ENCODE data around the gene ZNF473.

Gene ZNF473

DNA sequence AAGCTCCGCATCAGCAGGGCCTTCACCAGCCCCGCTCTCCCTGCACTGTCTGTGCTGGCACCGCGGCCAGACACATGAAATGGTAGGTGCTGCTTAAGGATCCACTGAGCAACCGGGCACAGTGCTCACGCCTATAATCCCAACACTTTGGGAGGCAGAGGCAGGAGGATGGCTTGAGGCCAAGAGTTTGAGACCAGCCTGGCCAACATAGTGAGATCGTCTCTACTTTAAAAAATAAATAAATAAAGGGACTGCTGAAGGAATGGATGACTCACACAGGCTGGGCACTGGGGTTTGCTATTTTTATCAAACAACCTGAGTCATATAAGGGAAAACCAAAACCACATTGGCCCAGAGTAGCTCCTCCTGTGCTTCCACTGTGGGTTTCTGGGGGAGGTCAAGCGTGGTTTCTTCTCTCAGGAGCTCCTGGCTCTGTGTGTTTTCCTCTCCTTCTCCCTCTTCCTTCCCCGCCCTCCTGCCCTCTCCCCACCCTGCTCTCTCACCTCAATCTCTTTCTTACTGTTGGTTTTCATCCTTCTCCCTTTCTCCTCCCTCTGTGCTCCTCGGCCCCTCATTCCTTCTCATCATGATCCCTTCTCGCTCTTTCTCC lies 21.9 kb upstream of the ZNF473 start:
- TF ChIP-seq, protein P1, sequence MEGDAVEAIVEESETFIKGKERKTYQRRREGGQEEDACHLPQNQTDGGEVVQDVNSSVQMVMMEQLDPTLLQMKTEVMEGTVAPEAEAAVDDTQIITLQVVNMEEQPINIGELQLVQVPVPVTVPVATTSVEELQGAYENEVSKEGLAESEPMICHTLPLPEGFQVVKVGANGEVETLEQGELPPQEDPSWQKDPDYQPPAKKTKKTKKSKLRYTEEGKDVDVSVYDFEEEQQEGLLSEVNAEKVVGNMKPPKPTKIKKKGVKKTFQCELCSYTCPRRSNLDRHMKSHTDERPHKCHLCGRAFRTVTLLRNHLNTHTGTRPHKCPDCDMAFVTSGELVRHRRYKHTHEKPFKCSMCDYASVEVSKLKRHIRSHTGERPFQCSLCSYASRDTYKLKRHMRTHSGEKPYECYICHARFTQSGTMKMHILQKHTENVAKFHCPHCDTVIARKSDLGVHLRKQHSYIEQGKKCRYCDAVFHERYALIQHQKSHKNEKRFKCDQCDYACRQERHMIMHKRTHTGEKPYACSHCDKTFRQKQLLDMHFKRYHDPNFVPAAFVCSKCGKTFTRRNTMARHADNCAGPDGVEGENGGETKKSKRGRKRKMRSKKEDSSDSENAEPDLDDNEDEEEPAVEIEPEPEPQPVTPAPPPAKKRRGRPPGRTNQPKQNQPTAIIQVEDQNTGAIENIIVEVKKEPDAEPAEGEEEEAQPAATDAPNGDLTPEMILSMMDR (IDR thresholded peaks at IDR 0.05; ENCODE audit: low read depth, low read length): no peak
- TF ChIP-seq POLR2A (IDR thresholded peaks at IDR 0.05; ENCODE audit: extremely low read depth, insufficient read length) (no peak), MYC (IDR thresholded peaks at IDR 0.05; ENCODE audit: low read depth, low read length) (no peak)
- TF ChIP-seq, protein P2, sequence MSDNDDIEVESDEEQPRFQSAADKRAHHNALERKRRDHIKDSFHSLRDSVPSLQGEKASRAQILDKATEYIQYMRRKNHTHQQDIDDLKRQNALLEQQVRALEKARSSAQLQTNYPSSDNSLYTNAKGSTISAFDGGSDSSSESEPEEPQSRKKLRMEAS (IDR thresholded peaks at IDR 0.05; ENCODE audit: low read depth, low read length): no peak
- no peak overlapping the region for H3K4me3 ChIP-seq (ENCODE audit: low read depth, low read length)
- DNase-seq (ENCODE audit: low read depth): peak; percentile 91

DNA sequence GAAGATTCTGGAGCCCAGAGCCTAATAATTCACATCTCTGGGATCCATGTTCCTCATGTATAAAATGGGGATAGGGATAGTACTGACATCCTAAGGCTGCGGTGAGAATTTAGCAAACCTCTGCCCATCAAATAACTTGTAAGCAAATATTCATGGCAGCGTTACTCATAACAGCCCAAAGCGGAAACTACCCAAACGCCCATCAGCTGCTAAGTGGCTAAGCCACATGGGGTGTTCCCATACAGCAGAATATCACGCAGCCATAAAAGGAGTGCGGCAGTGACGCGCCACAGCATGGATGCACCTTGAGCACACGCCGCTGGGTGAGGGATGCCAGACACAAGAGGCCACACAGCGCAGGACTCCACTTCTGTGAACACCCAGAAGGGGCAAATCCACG lies 20.4 kb upstream of the ZNF473 start:
- TF ChIP-seq, protein P2 (IDR thresholded peaks at IDR 0.05; ENCODE audit: low read depth, low read length): no peak
- TF ChIP-seq MYC (IDR thresholded peaks at IDR 0.05; ENCODE audit: low read depth, low read length) (no peak), POLR2A (IDR thresholded peaks at IDR 0.05; ENCODE audit: extremely low read depth, insufficient read length) (no peak)
- TF ChIP-seq, protein P1 (IDR thresholded peaks at IDR 0.05; ENCODE audit: low read depth, low read length): no peak
- DNase-seq (ENCODE audit: low read depth): no peak
- no peak overlapping the region for H3K4me3 ChIP-seq (ENCODE audit: low read depth, low read length)

DNA sequence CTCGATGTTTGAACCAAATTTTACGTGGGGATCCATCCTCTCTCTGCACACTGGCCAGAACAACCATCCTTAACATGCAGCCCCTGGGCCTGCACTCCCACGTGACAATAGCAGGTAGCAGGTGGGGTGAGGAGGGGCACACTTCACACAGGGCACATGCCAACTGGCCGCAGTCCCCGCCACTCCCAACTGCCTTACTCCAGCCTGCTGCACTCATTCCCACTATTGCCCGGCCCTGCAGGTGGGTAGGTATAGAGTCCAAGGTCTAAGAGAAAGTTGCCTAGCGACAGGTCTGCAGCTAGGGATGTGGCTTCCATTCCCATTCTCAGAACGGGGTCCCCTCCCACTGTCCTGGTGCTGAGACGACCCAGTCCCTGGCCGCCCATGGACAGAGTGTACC lies 18.6 kb upstream of the ZNF473 start:
- no peak overlapping the region for H3K4me3 ChIP-seq (ENCODE audit: low read depth, low read length)
- DNase-seq (ENCODE audit: low read depth): no peak
- TF ChIP-seq, protein P1 (IDR thresholded peaks at IDR 0.05; ENCODE audit: low read depth, low read length): no peak
- no peak for TF ChIP-seq MYC (IDR thresholded peaks at IDR 0.05; ENCODE audit: low read depth, low read length)
- no peak for TF ChIP-seq POLR2A (IDR thresholded peaks at IDR 0.05; ENCODE audit: extremely low read depth, insufficient read length)
- TF ChIP-seq, protein P2 (IDR thresholded peaks at IDR 0.05; ENCODE audit: low read depth, low read length): no peak

DNA sequence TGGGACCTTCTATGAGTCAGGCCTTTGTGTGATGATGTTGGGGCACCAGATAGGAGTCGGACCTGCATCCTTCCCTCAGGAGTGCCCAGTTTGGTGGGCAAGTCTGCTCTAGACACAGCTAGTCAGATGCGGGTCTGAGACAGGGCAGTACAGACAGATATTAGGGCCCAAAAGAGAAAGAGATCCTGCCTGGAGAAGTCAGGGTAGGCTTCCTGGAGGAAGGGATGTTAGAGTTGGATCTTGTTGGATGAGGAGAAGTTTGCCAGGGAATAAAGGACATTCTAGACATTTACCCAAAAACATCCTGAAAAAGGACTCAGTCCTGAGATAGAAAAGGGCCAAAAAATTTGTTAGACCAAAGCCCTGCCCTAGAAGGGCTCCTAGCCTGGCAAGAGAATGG lies 17.9 kb upstream of the ZNF473 start:
- DNase-seq (ENCODE audit: low read depth): no peak
- TF ChIP-seq, protein P1 (IDR thresholded peaks at IDR 0.05; ENCODE audit: low read depth, low read length): no peak
- TF ChIP-seq, protein P2 (IDR thresholded peaks at IDR 0.05; ENCODE audit: low read depth, low read length): no peak
- no peak for TF ChIP-seq POLR2A (IDR thresholded peaks at IDR 0.05; ENCODE audit: extremely low read depth, insufficient read length)
- no peak for TF ChIP-seq MYC (IDR thresholded peaks at IDR 0.05; ENCODE audit: low read depth, low read length)
- H3K4me3 ChIP-seq (ENCODE audit: low read depth, low read length): no peak overlapping the region

DNA sequence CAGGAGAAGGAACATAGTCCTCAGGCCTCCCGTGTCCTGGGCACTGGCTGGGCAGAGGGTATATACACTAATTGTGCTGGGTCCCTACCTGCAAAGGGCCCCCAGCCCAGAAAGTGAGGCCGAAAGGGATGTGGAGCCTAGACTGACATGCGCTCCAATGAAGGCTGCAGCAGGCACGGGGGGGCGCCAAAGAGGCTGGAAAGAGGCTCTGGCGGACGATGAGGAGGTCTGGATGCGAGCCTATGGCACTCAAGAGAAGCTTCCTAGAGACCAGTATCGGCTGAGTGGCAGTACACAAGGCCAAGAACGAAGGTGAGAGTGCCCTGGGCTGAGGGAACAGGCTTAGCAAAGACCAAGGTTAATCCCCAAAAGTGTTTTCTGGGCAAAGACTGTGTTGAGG lies 17.3 kb upstream of the ZNF473 start:
- H3K4me3 ChIP-seq (ENCODE audit: low read depth, low read length): no peak overlapping the region
- TF ChIP-seq POLR2A (IDR thresholded peaks at IDR 0.05; ENCODE audit: extremely low read depth, insufficient read length) (no peak), MYC (IDR thresholded peaks at IDR 0.05; ENCODE audit: low read depth, low read length) (no peak)
- TF ChIP-seq, protein P1 (IDR thresholded peaks at IDR 0.05; ENCODE audit: low read depth, low read length): peak; percentile 31
- TF ChIP-seq, protein P2 (IDR thresholded peaks at IDR 0.05; ENCODE audit: low read depth, low read length): no peak
- peak; percentile 33 for DNase-seq (ENCODE audit: low read depth)

Data from NB4 (cell line).